Trophoblast cell (in vitro differentiated cells and primary cell): Measurements from ENCODE around the gene EGFL7.

ENCODE experiments used
- DNase-seq, 2 donors: peaks; one replicate each; pipeline ENCODE4 v3.0.0-alpha.2; 2016
- H2AFZ ChIP-seq: 2 replicates; pipeline ENCODE4 v1.6.1; 2013; ENCODE audit warnings: low read length, moderate library complexity, mild to moderate bottlenecking; ENCODE audit not compliant: insufficient read depth, poor library complexity
- H2AK5ac ChIP-seq: 2 replicates; pipeline ENCODE4 v1.6.1; 2013; ENCODE audit warnings: mild to moderate bottlenecking, low read length
- H2BK120ac ChIP-seq: 2 replicates; pipeline ENCODE4 v1.6.1; 2013; ENCODE audit warnings: low read length, mild to moderate bottlenecking, moderate library complexity; ENCODE audit not compliant: insufficient read depth, poor library complexity
- H2BK12ac ChIP-seq: 2 replicates; pipeline ENCODE4 v1.6.1; 2013; ENCODE audit warnings: mild to moderate bottlenecking, low read length, moderate library complexity
- H2BK5ac ChIP-seq: 2 replicates; pipeline ENCODE4 v1.6.1; 2013; ENCODE audit warnings: low read length, low read depth, moderate library complexity, mild to moderate bottlenecking; ENCODE audit not compliant: poor library complexity
- H3K14ac ChIP-seq: 2 replicates; pipeline ENCODE4 v1.6.1; 2013; ENCODE audit warnings: mild to moderate bottlenecking, low read length
- H3K18ac ChIP-seq: 2 replicates; pipeline ENCODE4 v1.6.1; 2013; ENCODE audit warnings: mild to moderate bottlenecking, low read length
- H3K23ac ChIP-seq: 2 replicates; pipeline ENCODE4 v1.6.1; 2013; ENCODE audit warnings: low read length
- H3K27ac ChIP-seq: 2 replicates; pipeline ENCODE4 v1.5.1; 2013; ENCODE audit warnings: low read depth, mild to moderate bottlenecking, inconsistent platforms, low read length, moderate library complexity
- H3K27me3 ChIP-seq: 2 replicates; pipeline ENCODE4 v1.6.1; 2013; ENCODE audit warnings: inconsistent platforms, mild to moderate bottlenecking, low read length, moderate library complexity; ENCODE audit not compliant: insufficient read depth
- H3K36me3 ChIP-seq, 2 experiments: 1 replicate in 1 of 2; 2 replicates in 1 of 2; pipeline ENCODE4 v1.6.1; 2013; ENCODE audit warnings: low read length in 2 of 2, mild to moderate bottlenecking in 2 of 2, moderate library complexity in 1 of 2; ENCODE audit not compliant: insufficient read depth in 2 of 2, control insufficient read depth in 1 of 2
- H3K4ac ChIP-seq: 2 replicates; pipeline ENCODE4 v1.6.1; 2013; ENCODE audit warnings: low read depth, mild to moderate bottlenecking, low read length, moderate library complexity
- H3K4me1 ChIP-seq, 2 experiments: 1 replicate in 1 of 2; 2 replicates in 1 of 2; pipeline ENCODE4 v1.6.1; 2013; ENCODE audit warnings: low read length in 2 of 2, mild to moderate bottlenecking in 2 of 2, moderate library complexity in 1 of 2; ENCODE audit not compliant: insufficient read depth in 2 of 2, control insufficient read depth in 1 of 2
- H3K4me2 ChIP-seq: 2 replicates; pipeline ENCODE4 v1.6.1; 2013; ENCODE audit warnings: inconsistent platforms, mild to moderate bottlenecking, low read length, moderate library complexity
- H3K4me3 ChIP-seq: 2 replicates; pipeline ENCODE4 v1.5.1; 2013; ENCODE audit warnings: mild to moderate bottlenecking, low read depth, low read length, inconsistent platforms
- H3K79me1 ChIP-seq: one replicate; pipeline ENCODE4 v1.6.1; 2013; ENCODE audit warnings: low read length
- H3K79me2 ChIP-seq: 2 replicates; pipeline ENCODE4 v1.6.1; 2013; ENCODE audit warnings: low read length, mild to moderate bottlenecking; ENCODE audit not compliant: control insufficient read depth, insufficient read depth, poor library complexity
- H3K9ac ChIP-seq: 2 replicates; pipeline ENCODE4 v1.6.1; 2013; ENCODE audit warnings: mild to moderate bottlenecking, low read length
- H3K9me3 ChIP-seq: 2 replicates; pipeline ENCODE4 v1.6.1; 2013; ENCODE audit warnings: low read depth, mild to moderate bottlenecking, control low read depth, inconsistent platforms, low read length; ENCODE audit not compliant: insufficient read depth
- H4K12ac ChIP-seq: 2 replicates; pipeline ENCODE4 v1.6.1; 2013; ENCODE audit warnings: low read depth, mild to moderate bottlenecking, low read length, moderate library complexity
- H4K8ac ChIP-seq: 2 replicates; pipeline ENCODE4 v1.6.1; 2013; ENCODE audit warnings: low read depth, mild to moderate bottlenecking, low read length, moderate library complexity
- H4K91ac ChIP-seq: one replicate; pipeline ENCODE4 v1.6.1; 2013; ENCODE audit warnings: low read depth, mild to moderate bottlenecking, low read length, moderate library complexity
- WGBS: extraction: QIAGEN DNeasy Blood & Tissue Kit; methylation state at CpG from one replicate; pipeline ENCODE4 v1.1.7; 2013; ENCODE audit warnings: missing lambda C conversion rate; ENCODE audit not compliant: insufficient read length, insufficient coverage; ENCODE audit errors: extremely low coverage; 5-methylcytosine and 5-hydroxymethylcytosine counted together

EGFL7 gene

DNA sequence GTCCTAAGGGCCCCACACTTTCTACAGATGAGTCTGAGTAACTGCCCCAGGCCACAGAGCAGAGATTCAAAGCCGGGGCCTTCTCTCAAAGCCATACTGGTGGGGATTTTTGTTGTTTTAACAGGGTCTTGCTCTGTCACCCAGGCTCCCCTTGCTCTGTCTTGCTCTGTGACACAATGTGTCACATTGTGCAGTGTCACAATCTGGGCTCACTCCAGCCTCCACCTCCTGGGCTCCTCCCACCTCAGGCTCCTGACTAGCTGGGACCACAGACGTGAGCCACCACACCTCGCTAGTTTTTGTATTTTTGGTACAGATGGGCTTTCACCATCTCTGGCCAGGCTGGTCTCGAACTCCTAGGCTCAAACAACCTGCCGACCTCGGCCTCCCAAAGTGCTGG lies 15.9 kb downstream of the EGFL7 start:
- Histone ChIP-seq H3K79me2 (no peaks in the 10 kb centered on the region), H3K23ac (no peak overlapping the region), H4K91ac (no peak overlapping the region), H3K79me1 (no peaks in the 10 kb centered on the region), H2BK12ac (no peak overlapping the region), H4K12ac (no peak overlapping the region), H3K9ac (no peak overlapping the region), H3K9me3 (no peaks in the 10 kb centered on the region), H2AFZ (no peak overlapping the region), H3K4me3 (no peak overlapping the region), H2BK120ac (no peak overlapping the region), H3K4me2 (no peak overlapping the region), H3K4ac (no peak overlapping the region), H3K36me3 (peaks cover 0 to 6% of the 10 kb centered on the region in 2 experiments), H2BK5ac (no peak overlapping the region), H3K14ac (no peak overlapping the region), H2AK5ac (no peak overlapping the region), H3K18ac (no peak overlapping the region), H3K27ac (no peak overlapping the region), H4K8ac (no peak overlapping the region), H3K27me3 (no peaks in the 10 kb centered on the region), H3K4me1 (no peaks in the 10 kb centered on the region)
- DNase-seq = no peak
- no CpG with 5 or more reads among the region's 6 CpGs for WGBS

DNA sequence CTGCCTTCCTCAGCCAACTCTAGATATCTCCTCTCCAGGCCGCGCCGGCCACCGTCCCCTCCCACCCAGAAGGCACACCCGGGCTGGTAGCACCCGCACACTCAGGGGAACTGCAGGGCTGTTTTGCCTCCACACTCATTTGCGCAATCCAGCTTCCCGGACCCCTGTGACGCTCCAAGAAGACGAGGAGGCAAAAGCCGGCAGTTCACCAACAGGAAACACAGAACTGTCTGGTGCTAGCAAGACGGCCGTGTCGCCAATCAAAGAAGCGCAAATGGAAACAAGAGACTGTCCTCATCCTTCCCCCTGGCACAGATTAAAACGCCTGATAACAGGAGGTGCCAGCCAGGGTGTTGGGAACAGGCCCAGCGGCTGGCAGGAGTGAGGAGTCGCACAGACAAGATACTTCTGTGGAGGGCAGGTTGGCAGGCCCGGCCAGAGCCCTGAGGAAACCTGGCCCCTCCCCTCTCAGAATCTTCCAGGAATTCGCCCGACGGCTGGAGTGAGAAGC lies 16.8 kb downstream of the EGFL7 start:
- H2AFZ ChIP-seq = no peak overlapping the region
- no peak overlapping the region for H4K12ac ChIP-seq
- no peak overlapping the region for H4K91ac ChIP-seq
- H3K23ac ChIP-seq = no peak overlapping the region
- H3K18ac ChIP-seq = no peak overlapping the region
- no peak overlapping the region for H2BK120ac ChIP-seq
- H3K4me2 ChIP-seq = no peak overlapping the region
- no peak overlapping the region for H3K27ac ChIP-seq
- H3K4ac ChIP-seq = no peak overlapping the region
- H4K8ac ChIP-seq = no peak overlapping the region
- no CpG with 5 or more reads among the region's 22 CpGs for WGBS
- H2BK5ac ChIP-seq = no peak overlapping the region
- DNase-seq = no peak
- no peak overlapping the region for H2AK5ac ChIP-seq
- no peaks in the 10 kb centered on the region for H3K27me3 ChIP-seq
- no peaks in the 10 kb centered on the region for H3K4me1 ChIP-seq
- no peak overlapping the region for H3K14ac ChIP-seq
- no peaks in the 10 kb centered on the region for H3K79me1 ChIP-seq
- H3K9me3 ChIP-seq = no peaks in the 10 kb centered on the region
- H3K9ac ChIP-seq = no peak overlapping the region
- no peaks in the 10 kb centered on the region for H3K79me2 ChIP-seq
- no peak overlapping the region for H2BK12ac ChIP-seq
- H3K36me3 ChIP-seq = peaks cover 0 to 6% of the 10 kb centered on the region in 2 experiments
- no peak overlapping the region for H3K4me3 ChIP-seq

DNA sequence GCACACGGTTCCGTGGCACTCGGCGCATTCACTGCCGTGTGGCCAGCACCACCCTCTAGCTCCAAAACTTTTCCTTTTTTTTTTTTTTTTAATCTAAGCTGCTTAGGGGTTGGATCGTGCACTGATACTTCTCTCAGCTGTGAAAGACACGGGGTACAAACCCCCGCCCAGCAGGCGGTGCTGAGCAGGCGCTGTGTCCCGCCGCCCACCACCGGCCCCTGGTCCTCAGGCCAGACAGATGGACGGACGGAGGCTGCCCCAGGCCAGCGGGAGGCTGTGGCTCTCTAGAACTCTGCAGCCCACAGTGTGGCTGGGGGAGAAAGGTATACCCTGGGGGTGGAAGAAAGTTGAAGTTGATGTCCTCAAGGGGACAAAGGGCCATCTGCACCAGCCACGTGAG lies 18.3 kb downstream of the EGFL7 start:
- H3K23ac ChIP-seq = no peak overlapping the region
- H3K27ac ChIP-seq = no peak overlapping the region
- H2BK5ac ChIP-seq = no peak overlapping the region
- peaks cover 0 to under 1% of the 10 kb centered on the region in 2 experiments for H3K4me1 ChIP-seq
- no peak overlapping the region for H3K4me2 ChIP-seq
- H3K79me1 ChIP-seq = no peaks in the 10 kb centered on the region
- H4K12ac ChIP-seq = no peak overlapping the region
- H2AK5ac ChIP-seq = no peak overlapping the region
- H3K36me3 ChIP-seq = peaks cover 0 to 6% of the 10 kb centered on the region in 2 experiments
- no peak overlapping the region for H4K8ac ChIP-seq
- H3K27me3 ChIP-seq = no peaks in the 10 kb centered on the region
- H3K9me3 ChIP-seq = no peaks in the 10 kb centered on the region
- no peak overlapping the region for H2AFZ ChIP-seq
- no peak overlapping the region for H2BK120ac ChIP-seq
- DNase-seq = no peak
- H2BK12ac ChIP-seq = no peak overlapping the region
- no CpG with 5 or more reads among the region's 17 CpGs for WGBS
- no peak overlapping the region for H3K4ac ChIP-seq
- no peak overlapping the region for H4K91ac ChIP-seq
- no peaks in the 10 kb centered on the region for H3K79me2 ChIP-seq
- H3K18ac ChIP-seq = no peak overlapping the region
- H3K9ac ChIP-seq = no peak overlapping the region
- H3K14ac ChIP-seq = no peak overlapping the region
- H3K4me3 ChIP-seq = no peak overlapping the region

DNA sequence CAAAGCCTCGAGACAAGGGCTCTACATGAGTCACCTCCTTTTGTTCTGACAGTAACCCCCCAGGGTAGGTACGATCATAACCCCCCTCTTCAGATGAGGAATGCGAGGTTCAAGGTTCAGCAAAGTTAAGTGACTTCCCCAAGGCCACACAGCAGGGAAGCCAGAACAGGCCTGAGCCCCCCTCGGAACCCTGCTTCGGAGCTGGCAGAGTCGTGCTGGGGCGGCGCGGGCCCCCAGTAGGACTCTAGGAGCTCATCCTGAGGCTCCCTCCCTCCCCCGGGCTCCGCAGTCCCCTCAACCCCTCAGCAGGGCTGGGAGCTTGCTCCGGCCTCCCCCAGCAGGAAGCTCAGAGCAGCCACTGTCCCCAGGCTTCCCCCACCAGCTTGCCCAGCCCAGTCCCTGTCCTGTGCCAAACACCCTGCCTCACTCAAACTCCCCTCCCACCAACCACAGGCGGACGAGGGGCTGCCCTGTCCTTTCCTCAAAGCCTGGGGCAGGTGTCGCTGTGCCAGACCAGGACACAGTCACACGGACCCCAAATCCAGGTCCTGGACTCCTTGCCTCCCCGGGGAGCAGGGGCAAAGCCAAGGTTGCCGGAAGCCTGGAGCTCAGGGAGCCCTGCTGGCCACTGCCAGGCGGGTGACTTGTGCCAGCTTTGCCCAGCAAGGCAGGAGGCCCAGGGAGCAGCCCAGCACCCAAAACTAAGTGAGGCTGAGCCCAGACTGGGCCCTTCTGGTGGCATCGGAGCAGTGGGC lies 19.4 kb downstream of the EGFL7 start:
- WGBS = no CpG with 5 or more reads among the region's 20 CpGs
- no peak overlapping the region for H3K23ac ChIP-seq
- no peak overlapping the region for H4K8ac ChIP-seq
- H2BK120ac ChIP-seq = no peak overlapping the region
- peaks cover 7% of the 10 kb centered on the region for H3K79me1 ChIP-seq
- H3K4me2 ChIP-seq = no peak overlapping the region
- H3K9me3 ChIP-seq = no peaks in the 10 kb centered on the region
- DNase-seq = no peak
- no peak overlapping the region for H3K14ac ChIP-seq
- H3K4me1 ChIP-seq = peaks cover 0 to 5% of the 10 kb centered on the region in 2 experiments
- no peak overlapping the region for H2AK5ac ChIP-seq
- no peak overlapping the region for H2BK5ac ChIP-seq
- no peak overlapping the region for H4K12ac ChIP-seq
- H4K91ac ChIP-seq = no peak overlapping the region
- H3K4me3 ChIP-seq = no peak overlapping the region
- H2BK12ac ChIP-seq = no peak overlapping the region
- no peaks in the 10 kb centered on the region for H3K36me3 ChIP-seq
- H3K27me3 ChIP-seq = no peaks in the 10 kb centered on the region
- H3K4ac ChIP-seq = no peak overlapping the region
- no peak overlapping the region for H3K27ac ChIP-seq
- H2AFZ ChIP-seq = no peak overlapping the region
- no peak overlapping the region for H3K9ac ChIP-seq
- H3K79me2 ChIP-seq = peaks cover 2% of the 10 kb centered on the region
- H3K18ac ChIP-seq = no peak overlapping the region
